ENCODE measurements around the gene CFAP210. TPM values are rescaled to one million over a fixed set of nuclear protein-coding genes. Genes with fewer than 3 reads are reported as not detected.
"Not testable (repeated sequence)": the region's sequence is repeated elsewhere in the genome, so short reads cannot be mapped to it uniquely, and the experiment has no call there.

Gene CFAP210
- total and polyA plus RNA-seq, 3 donors from 2014 or later = 12.6 to 21.8 (median 17.2) TPM

DNA sequence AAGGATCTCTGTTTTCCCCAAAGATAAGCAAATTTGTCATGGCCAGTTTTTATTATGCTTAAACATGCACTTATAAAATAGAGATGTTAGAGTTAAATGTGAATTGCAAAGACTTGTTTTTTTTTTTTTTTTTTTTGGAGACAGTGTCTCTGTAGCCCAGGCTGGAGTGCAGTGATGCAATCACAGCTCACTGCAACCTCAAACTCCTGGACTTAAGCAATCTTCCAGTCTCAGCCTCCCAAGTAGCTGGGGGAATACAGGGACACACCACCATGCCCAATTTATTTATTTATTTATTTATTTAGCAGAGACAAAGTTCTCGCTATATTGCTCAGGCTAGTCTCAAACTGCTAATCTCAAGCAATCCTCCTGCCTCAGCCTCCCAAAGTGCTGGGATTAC, 15.1 kb upstream of the CFAP210 start:
- 95 to 100% methylated on average over 1 of the region's 1 CpG for WGBS, 2 donors
- intact Hi-C loops (cut with DNase I; ENCODE audit: low total_unique reads) = no loop called here
- Histone ChIP-seq H3K27ac (no peak overlapping the region), H3K27me3 (no peaks in the 10 kb centered on the region), H3K9me3 (no peaks in the 10 kb centered on the region), H3K4me1 (no peaks in the 10 kb centered on the region), H3K36me3 (ENCODE audit: low read depth, missing control alignments) (no peaks in the 10 kb centered on the region), H3K4me3 (no peak overlapping the region)
- TF ChIP-seq, protein P1, sequence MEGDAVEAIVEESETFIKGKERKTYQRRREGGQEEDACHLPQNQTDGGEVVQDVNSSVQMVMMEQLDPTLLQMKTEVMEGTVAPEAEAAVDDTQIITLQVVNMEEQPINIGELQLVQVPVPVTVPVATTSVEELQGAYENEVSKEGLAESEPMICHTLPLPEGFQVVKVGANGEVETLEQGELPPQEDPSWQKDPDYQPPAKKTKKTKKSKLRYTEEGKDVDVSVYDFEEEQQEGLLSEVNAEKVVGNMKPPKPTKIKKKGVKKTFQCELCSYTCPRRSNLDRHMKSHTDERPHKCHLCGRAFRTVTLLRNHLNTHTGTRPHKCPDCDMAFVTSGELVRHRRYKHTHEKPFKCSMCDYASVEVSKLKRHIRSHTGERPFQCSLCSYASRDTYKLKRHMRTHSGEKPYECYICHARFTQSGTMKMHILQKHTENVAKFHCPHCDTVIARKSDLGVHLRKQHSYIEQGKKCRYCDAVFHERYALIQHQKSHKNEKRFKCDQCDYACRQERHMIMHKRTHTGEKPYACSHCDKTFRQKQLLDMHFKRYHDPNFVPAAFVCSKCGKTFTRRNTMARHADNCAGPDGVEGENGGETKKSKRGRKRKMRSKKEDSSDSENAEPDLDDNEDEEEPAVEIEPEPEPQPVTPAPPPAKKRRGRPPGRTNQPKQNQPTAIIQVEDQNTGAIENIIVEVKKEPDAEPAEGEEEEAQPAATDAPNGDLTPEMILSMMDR (IDR thresholded peaks at IDR 0.05) = no peak
- TF ChIP-seq POLR2A (IDR thresholded peaks at IDR 0.05) = no peak
- DNase-seq = no peak

DNA sequence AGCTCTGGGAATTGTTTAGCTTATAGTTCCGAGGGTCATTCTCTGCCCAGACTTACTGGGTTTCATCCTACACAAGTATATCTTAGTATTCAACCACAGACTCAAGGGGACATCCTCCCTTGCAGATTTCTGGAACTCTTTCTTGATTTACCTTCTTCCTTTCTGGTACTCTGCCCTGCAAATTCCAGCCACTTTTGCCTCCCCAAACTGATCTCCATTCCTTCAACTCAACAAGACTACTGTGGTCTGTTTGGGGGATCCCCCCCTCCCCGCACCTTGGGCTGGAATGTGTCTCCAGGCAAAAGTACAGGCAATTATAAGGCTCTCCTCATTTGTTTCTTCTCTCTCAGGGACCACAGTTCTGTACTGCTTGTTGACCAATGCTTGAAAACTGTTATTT, 13.4 kb upstream of the CFAP210 start:
- WGBS, 2 donors = 44 to 51% methylated on average over 2 of the region's 2 CpGs
- DNase-seq = no peak
- no peak overlapping the region for H3K27ac ChIP-seq
- no peaks in the 10 kb centered on the region for H3K27me3 ChIP-seq
- H3K4me3 ChIP-seq = no peak overlapping the region
- intact Hi-C loops (cut with DNase I; ENCODE audit: low total_unique reads) = no loop called here
- TF ChIP-seq, protein P1 (IDR thresholded peaks at IDR 0.05) = no peak
- TF ChIP-seq POLR2A (IDR thresholded peaks at IDR 0.05) = no peak
- no peaks in the 10 kb centered on the region for H3K9me3 ChIP-seq
- no peaks in the 10 kb centered on the region for H3K4me1 ChIP-seq
- H3K36me3 ChIP-seq (ENCODE audit: low read depth, missing control alignments) = no peaks in the 10 kb centered on the region

DNA sequence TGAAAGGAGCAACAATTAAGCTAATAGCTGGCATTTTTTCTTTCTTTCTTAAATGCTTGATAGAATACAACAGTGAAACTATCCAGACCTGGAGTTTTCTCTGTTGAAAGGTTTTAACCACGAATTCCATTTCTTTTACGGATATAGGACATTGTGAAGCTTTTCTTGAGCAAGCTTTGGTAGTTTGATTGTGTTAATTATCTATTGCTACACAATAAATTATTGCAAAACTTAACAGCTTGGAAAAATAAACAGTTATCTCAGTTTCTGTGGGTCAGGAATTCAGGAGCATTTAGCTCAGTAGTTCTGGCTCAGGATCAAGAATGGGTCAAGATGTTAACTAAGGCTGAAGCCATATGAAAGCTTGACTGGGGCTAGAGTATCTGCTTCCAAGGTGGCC, 11.7 kb upstream of the CFAP210 start:
- intact Hi-C loops (cut with DNase I; ENCODE audit: low total_unique reads) = no loop called here
- Histone ChIP-seq H3K36me3 (ENCODE audit: low read depth, missing control alignments) (no peaks in the 10 kb centered on the region), H3K4me3 (no peak overlapping the region), H3K9me3 (no peaks in the 10 kb centered on the region), H3K27ac (no peak overlapping the region), H3K4me1 (no peaks in the 10 kb centered on the region), H3K27me3 (no peaks in the 10 kb centered on the region)
- no peak for DNase-seq
- no peak for TF ChIP-seq POLR2A (IDR thresholded peaks at IDR 0.05)
- TF ChIP-seq, protein P1 (IDR thresholded peaks at IDR 0.05) = no peak
- WGBS, 2 donors = 70 to 77% methylated on average over 2 of the region's 2 CpGs

DNA sequence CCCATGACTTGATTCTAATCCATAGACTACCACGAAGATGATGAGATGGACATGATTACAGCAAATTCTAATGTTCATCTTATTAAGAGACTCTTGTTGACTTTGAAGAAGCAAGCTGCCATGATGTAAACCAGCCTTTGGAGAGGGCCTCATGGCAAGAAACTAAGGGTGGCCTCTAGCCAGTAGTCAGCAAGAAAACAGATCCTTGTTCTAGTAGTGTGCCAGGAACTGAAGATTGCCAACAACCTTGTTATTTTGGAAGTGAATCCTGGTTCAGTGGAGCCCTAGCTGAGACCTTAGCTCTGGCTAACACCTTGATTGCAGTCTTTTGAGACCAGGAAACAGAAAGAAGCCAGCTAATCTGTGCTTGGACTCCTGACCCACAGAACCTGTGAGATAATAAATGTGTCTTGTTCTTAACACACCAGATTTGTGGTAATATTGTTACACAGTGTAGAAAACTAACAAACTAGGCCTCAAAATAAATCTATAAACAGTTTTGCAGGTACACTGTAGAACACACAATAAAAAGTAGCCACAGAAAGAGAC, 10.0 kb upstream of the CFAP210 start:
- intact Hi-C loops (cut with DNase I; ENCODE audit: low total_unique reads) = no loop called here
- no peak for TF ChIP-seq POLR2A (IDR thresholded peaks at IDR 0.05)
- TF ChIP-seq, protein P1 (IDR thresholded peaks at IDR 0.05) = no peak
- Histone ChIP-seq H3K27me3 (no peaks in the 10 kb centered on the region), H3K36me3 (ENCODE audit: low read depth, missing control alignments) (no peaks in the 10 kb centered on the region), H3K9me3 (no peaks in the 10 kb centered on the region), H3K4me3 (no peak overlapping the region), H3K27ac (no peak overlapping the region), H3K4me1 (no peaks in the 10 kb centered on the region)
- DNase-seq = no peak
- 75 to 79% methylated on average over 1 of the region's 1 CpG for WGBS, 2 donors

DNA sequence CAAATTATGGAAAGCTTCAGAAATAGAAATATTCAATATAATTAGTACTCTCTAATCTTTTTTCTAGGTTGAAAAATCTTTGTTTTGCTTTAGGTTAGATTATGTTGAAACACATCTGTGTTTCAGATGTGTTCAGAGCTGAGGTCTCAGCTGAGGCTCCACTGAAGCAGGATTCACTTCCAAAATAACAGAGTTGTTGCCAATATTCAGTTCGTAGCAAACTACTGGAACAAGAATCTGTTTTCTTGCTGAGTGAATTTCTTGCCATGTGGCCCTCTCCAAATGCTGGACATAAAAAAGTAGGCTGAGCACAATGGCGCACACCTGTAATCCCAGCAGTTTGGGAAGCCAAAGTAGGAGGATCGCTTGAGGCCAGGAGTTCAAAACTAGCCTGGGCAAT, 8.8 kb upstream of the CFAP210 start:
- intact Hi-C loops (cut with DNase I; ENCODE audit: low total_unique reads) = no loop called here
- H3K4me1 ChIP-seq = no peaks in the 10 kb centered on the region
- H3K4me3 ChIP-seq = no peak overlapping the region
- H3K27me3 ChIP-seq = no peaks in the 10 kb centered on the region
- no peak overlapping the region for H3K27ac ChIP-seq
- no peak for TF ChIP-seq POLR2A (IDR thresholded peaks at IDR 0.05)
- TF ChIP-seq, protein P1 (IDR thresholded peaks at IDR 0.05) = no peak
- 51 to 77% methylated on average over 3 of the region's 3 CpGs for WGBS, 2 donors
- H3K9me3 ChIP-seq = no peaks in the 10 kb centered on the region
- no peak for DNase-seq
- no peaks in the 10 kb centered on the region for H3K36me3 ChIP-seq (ENCODE audit: low read depth, missing control alignments)

DNA sequence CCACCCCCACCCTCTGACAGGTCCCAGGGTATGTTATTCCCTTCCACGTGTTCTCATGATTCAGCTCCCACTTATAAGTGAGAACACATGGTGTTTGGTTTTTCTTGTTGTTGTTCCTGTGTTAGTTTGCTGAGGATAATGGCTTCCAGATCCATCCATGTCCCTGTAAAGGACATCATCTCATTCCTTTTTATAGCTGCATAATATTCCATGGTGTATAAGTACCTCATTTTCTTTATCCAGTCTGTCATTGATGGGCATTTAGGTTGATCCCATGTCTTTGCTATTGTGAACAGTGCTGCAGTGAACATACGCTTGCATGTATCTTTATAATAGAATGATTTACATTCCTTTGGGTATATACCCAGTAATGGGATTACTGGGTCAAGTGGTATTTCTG, 5.0 kb upstream of the CFAP210 start:
- intact Hi-C loops (cut with DNase I; ENCODE audit: low total_unique reads); H3K4me1 ChIP-seq; H3K4me3 ChIP-seq; H3K27me3 ChIP-seq; H3K36me3 ChIP-seq (ENCODE audit: low read depth, missing control alignments); DNase-seq; H3K9me3 ChIP-seq; H3K27ac ChIP-seq: not testable (repeated sequence)
- WGBS, 2 donors = 86 to 92% methylated on average over 2 of the region's 2 CpGs
